Suprapubic skin (tissue), 4 donors: ENCODE data around the gene APLP2.

ENCODE experiments used
- EP300 ChIP-seq: sonication (generic); formaldehyde crosslinking; IDR thresholded peaks from one replicate; pipeline ENCODE4 v1.6.1; 2017; ENCODE audit warnings: antibody characterized with exemption
- POLR2A ChIP-seq, 2 donors: fragments of 450-650 bp; IDR thresholded peaks; one replicate each; pipeline ENCODE4 v1.6.1; 2017; ENCODE audit warnings: antibody characterized with exemption in 2 of 2, mild to moderate bottlenecking in 2 of 2, moderate library complexity in 2 of 2
- POLR2AphosphoS5 ChIP-seq, 3 donors: sonication (generic); formaldehyde crosslinking; IDR thresholded peaks; one replicate each; pipeline ENCODE4 v1.6.1; 2017; ENCODE audit warnings: antibody characterized with exemption in 3 of 3
- TF ChIP-seq, protein P1 (sequence below), 2 donors: fragments of 200-600 bp in 1 of 2; fragments of 450-650 bp in 1 of 2; sonication (generic) in 1 of 2; IDR thresholded peaks; one replicate each; pipeline ENCODE4 v1.5.1; 2016 to 2019; ENCODE audit warnings: antibody characterized with exemption in 2 of 2, mild to moderate bottlenecking in 1 of 2, moderate library complexity in 1 of 2

DNA sequence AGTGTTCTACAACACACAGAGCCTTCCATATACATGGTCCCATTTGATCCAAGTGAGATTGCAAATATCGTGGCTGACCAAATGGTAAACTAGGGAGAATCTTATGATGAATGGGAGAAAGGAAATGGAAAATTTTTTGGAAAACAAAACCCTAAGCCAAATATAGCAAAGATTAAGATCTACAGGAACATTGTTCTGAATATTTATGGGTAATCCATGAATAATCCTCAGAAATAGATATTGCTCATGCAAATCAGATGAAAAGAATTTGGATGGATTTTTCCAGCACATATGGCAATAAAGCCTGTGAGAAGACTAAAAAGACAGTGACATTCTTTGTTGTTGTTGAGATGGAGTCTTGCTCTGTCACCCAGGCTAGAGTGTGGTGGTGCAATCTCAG is 45.3 kb upstream of the APLP2 start:
- TF ChIP-seq POLR2A (IDR thresholded peaks at IDR 0.05) (no peak), POLR2AphosphoS5 (IDR thresholded peaks at IDR 0.05) (no peak), EP300 (no peak)
- TF ChIP-seq, protein P1, sequence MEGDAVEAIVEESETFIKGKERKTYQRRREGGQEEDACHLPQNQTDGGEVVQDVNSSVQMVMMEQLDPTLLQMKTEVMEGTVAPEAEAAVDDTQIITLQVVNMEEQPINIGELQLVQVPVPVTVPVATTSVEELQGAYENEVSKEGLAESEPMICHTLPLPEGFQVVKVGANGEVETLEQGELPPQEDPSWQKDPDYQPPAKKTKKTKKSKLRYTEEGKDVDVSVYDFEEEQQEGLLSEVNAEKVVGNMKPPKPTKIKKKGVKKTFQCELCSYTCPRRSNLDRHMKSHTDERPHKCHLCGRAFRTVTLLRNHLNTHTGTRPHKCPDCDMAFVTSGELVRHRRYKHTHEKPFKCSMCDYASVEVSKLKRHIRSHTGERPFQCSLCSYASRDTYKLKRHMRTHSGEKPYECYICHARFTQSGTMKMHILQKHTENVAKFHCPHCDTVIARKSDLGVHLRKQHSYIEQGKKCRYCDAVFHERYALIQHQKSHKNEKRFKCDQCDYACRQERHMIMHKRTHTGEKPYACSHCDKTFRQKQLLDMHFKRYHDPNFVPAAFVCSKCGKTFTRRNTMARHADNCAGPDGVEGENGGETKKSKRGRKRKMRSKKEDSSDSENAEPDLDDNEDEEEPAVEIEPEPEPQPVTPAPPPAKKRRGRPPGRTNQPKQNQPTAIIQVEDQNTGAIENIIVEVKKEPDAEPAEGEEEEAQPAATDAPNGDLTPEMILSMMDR (IDR thresholded peaks at IDR 0.05), result no peak
